ENCODE results near the gene SCT.

DNA sequence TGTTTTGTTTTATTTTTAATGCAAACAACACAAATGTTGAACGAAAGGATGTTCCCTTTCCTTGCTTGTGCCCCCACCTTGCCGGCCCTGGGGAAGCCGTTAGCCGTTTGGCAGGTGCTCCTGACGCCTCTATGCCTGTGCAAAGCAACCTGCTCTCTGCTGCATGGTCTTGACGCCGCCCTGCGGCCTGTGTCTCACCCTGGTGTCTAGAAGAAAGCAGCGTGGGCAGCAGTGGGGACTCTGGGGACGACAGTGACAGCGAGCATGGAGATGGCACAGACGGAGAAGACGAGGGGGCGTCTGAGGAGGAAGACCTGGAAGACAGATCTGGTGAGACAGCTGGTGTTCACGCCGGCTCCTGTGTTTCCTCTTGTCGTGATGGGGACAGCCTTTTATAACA is 45.2 kb downstream of the SCT start:
- TF ChIP-seq, protein P1, sequence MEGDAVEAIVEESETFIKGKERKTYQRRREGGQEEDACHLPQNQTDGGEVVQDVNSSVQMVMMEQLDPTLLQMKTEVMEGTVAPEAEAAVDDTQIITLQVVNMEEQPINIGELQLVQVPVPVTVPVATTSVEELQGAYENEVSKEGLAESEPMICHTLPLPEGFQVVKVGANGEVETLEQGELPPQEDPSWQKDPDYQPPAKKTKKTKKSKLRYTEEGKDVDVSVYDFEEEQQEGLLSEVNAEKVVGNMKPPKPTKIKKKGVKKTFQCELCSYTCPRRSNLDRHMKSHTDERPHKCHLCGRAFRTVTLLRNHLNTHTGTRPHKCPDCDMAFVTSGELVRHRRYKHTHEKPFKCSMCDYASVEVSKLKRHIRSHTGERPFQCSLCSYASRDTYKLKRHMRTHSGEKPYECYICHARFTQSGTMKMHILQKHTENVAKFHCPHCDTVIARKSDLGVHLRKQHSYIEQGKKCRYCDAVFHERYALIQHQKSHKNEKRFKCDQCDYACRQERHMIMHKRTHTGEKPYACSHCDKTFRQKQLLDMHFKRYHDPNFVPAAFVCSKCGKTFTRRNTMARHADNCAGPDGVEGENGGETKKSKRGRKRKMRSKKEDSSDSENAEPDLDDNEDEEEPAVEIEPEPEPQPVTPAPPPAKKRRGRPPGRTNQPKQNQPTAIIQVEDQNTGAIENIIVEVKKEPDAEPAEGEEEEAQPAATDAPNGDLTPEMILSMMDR (IDR thresholded peaks at IDR 0.05) = no peak
- TF ChIP-seq POLR2AphosphoS5 (IDR thresholded peaks at IDR 0.05; ENCODE audit: insufficient read depth in 1 of 2, low read depth in 1 of 2) (no peak), POLR2A (IDR thresholded peaks at IDR 0.05) (no peak)
